ENCODE data around the gene PARVG.

PARVG gene, protein sequence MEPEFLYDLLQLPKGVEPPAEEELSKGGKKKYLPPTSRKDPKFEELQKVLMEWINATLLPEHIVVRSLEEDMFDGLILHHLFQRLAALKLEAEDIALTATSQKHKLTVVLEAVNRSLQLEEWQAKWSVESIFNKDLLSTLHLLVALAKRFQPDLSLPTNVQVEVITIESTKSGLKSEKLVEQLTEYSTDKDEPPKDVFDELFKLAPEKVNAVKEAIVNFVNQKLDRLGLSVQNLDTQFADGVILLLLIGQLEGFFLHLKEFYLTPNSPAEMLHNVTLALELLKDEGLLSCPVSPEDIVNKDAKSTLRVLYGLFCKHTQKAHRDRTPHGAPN

DNA sequence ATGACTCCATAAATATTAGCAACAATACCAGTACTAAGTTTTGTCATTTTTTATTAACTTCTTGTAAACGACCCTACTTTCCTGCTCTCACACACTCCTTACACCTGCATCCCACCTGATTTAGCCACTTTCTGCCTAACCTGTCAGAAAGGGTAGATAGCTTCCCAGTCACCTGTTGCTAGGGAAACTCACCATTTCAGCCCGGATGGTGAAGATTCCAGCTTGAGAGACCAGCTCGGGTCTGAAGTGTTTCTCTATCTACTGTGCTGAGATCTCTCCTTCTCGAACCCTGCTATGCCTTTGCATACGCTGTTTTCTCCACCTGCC, at the start of gene PARVG:
TSS of gene PARVG (plus strand) at position 220 of the 327 bp plus-strand sequence. CDS start 2,405 bp downstream, outside the sequence.
- in situ Hi-C loops (cut with MboI; ENCODE audit: low sequenced_read_pairs) = no loop called here

DNA sequence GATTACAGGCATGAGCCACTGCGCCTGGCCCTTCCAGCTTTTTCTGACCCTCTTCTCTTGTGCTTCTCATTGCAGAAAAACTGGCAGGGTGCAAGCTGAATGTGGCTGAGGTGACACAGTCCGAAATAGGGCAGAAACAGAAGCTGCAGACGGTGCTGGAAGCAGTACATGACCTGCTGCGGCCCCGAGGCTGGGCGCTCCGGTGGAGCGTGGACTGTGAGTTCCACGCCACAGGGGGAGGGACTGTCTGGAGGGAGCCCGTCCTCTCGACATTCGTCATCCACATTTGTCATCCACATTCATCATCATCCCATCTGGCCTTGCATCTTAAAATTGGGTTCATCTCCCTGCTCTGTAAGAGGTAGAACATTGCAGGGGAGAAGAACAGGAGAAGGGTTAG, 49.3 kb upstream of the PARVG start:
- in situ Hi-C loops (cut with MboI; ENCODE audit: low sequenced_read_pairs) = no loop called here

DNA sequence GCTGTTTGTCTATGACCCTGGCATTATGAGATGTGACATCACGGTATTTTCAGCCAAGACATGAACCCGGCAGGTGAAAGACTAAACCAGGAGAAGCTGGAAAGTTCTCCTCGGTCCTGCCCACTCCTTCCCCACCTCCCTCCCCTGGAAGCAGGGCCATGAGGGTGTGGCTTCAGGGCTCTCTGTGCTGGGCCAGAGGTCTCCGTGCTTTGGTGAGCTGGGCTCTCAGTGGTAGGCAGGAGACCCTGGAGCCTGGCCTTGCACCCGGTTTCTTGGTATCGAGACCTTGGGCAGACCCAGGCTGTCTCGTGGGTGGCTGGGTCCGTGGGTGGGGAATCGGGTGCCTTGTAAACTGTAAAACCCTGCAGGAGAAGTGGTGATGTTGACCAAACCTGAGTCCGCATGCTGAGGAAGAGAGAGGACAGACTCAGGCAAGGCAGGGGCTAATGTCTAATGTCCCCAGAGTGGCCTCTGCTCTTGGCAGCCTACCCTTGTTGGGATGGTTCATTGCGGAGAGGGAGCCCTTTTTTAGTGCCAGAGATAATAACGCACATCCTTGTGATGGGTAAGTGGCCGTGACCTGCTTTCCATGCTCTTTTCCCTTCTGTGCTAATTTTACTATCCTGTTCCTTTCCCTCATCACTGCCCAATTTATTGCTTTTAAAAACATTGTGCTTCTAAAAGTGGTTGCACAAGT, 48.6 kb upstream of the PARVG start:
- in situ Hi-C loops (cut with MboI; ENCODE audit: low sequenced_read_pairs) = no loop called here

DNA sequence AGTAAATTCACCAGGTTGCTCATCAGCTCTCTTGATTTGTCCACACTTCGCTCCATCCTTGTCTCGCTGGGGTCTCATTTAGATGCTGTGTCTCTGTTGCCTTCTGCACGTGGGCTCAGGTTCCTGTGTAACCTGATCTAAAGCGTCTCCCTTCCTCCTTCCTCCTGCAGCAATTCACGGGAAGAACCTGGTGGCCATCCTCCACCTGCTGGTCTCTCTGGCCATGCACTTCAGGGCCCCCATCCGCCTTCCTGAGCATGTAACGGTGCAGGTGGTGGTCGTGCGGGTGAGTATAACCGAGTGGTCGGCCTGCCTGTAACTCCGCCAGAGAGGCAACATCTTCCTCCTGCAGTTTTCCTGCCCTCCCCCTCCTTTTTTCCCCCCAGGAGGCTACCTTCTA, 48.0 kb upstream of the PARVG start:
- in situ Hi-C loops (cut with MboI; ENCODE audit: low sequenced_read_pairs) = no loop called here

DNA sequence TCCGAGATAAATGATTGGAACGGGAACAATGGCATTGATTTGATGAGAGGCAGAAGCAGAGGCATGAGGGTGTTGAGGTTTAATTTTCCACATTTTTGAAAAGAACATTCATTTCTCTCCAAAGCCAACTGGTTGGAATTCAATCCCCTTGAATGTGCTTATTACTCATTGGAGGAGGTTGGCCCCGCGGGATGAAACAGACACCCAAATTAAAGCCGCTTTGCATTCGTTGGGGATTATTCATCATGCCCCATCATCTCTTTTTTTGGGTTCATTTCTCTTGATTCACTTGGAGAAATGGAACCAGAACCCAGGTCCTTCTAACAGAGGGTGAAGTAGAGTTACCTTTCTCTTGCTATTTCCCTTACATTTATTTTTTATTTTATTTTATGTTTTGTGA, 47.6 kb upstream of the PARVG start:
- in situ Hi-C loops (cut with MboI; ENCODE audit: low sequenced_read_pairs) = no loop called here

DNA sequence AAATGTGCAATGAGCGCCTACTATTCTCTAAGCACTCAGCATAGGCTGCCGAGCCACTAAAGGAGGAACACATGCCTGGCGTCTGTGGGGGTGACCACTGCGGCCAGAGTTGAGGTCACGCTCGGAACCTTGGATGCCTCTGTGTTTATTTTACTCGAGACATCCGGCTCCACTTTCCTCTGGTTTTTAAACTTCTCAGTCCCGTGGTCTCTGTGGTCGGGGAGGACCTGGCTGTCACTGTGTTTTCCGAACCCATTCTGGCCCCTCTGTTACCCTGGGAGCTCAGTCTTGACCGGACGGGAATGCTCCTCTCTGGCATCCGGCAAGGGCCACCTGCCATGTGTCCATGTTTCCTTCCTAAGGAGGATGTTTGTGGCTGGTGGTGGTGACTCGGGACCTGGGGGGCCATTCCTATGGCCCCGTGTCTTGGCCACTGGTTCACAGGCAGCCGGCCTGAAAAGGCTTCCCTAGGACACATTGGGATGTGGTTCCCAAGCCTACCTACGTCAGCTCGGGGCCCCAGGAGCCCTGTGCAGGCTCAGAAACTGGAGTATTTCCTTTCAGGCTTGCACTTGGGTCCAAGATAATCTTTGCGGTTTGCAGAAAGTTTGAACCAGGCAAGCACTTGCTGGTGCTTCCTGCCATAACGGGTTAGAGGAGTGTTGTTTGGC, 46.7 kb upstream of the PARVG start:
- in situ Hi-C loops (cut with MboI; ENCODE audit: low sequenced_read_pairs) = no loop called here

DNA sequence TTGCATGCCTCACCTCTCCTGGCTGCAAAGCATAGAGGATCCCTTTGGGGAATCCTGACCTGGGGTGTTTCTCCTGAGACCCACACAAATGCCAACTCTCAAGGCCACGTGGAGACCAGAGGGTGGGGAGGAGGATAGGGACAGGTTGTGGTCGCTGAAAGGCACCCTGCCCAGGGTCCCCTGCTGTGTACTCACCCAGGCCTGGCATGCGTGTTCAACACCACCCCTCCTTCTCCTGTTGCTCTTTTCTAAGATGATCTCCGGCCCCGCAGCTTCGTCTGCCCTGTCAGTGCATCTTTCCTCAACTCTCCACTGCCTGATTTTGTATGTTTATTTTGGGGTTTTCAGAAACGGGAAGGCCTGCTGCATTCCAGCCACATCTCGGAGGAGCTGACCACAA, 44.6 kb upstream of the PARVG start:
- in situ Hi-C loops (cut with MboI; ENCODE audit: low sequenced_read_pairs) = no loop called here

DNA sequence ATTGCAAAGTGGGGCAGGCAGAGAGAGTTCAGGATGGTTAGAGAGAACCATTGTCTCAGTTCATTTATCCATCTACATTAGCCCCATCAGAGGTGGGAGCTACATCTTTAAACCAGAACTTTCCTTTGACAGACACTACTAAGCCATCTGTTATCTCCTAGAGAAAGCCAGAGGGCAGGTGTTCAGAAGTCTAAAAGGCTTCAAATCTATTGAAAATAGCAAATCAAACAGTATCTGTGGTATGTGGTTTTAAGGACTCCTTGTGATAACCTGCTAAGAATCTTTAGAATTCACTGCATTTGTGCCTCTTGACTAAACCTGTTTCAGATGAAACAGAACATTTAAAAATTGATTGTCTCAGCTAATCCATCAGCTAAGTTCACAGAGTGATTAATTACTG, 43.9 kb upstream of the PARVG start:
- in situ Hi-C loops (cut with MboI; ENCODE audit: low sequenced_read_pairs) = no loop called here

DNA sequence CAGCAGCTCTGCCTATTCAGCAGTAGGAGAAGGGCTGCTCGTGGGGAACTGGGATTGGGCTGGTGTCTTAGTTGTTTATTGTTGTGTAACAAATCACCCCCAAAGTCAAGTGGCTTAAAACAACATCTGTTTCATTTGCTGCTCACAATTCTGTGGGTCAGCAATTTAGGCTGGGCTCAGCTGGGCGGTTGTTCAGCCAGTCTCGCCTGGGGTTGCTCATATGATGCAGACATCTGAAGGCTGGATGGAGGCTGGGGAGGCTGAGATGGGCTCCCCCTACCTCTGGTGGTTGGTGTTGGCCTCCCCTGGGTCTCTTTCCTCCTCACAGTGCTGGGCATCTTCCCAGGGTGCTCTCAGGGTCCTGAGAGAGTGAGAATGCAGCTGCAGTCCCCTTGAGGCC, 43.3 kb upstream of the PARVG start:
- in situ Hi-C loops (cut with MboI; ENCODE audit: low sequenced_read_pairs) = no loop called here

DNA sequence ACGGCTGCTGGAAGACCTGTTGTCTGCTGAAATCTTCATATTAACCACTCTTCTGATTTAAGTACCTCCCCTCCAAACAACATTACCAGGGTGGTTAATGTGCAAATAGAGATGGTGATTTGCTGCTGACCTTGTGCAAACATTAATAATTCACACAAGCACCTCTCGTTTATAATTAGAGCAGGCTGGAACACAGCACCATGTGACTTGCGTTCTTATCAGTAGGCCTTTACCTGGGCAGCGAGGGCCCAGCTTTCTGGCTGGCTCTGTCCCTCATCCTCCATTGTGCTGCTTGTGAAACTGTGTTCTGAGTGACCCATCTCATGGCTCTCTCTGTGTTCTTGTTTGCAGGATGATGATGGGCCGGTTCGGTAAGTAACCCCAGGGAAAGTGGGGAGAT, 41.0 kb upstream of the PARVG start:
- in situ Hi-C loops (cut with MboI; ENCODE audit: low sequenced_read_pairs) = no loop called here

DNA sequence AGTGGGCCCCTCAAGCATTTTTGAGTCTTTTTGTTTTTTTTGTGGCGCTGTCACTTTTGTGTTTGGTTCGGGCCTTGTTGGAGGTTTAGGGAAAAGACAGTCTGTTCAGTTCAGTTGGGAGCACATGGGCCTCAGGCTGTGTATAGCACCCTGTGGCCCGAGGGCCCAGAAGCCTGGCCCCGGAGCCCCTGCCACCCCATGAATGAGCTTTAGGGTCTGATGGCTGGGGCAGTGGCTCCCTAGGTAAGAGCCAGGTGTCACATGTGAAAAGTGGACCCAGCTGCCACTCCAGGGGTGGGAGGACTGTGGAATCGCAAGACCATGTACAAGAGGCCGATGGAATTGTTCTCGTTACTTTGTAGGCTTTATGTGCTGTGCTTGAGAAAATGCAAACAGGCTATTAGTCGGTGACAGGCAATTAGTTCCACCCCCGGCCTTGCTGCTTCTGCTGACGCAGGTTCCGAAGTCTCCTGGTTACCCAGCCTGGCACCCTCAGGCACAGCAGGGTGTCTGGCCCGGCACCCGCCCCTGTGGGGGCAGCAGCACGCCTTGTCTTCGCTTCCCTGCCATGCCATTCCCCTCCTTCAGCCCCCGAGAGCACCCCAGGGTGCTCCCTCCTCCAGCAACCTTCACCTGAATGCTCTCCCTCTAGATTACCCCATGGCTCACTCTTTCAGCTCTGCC, 38.2 kb upstream of the PARVG start:
- in situ Hi-C loops (cut with MboI; ENCODE audit: low sequenced_read_pairs) = no loop called here

DNA sequence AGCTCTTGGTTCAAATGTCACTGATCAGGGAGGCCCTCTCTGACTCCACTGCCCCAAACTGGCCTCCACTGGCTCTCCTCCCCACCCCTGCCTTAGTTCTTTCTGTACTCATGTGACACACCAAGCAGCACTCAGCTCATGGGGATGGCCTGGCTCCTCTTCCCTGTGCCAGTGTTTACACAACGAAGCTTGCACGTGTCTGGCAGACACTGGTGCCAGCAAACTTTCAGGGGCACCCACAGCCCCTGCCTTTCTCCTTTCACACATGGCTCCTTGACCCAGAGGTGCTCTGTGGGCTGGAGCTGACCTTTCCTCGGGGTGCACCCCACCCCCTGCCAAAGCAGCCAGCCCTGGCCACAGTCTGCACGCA, 37.6 kb upstream of the PARVG start:
- in situ Hi-C loops (cut with MboI; ENCODE audit: low sequenced_read_pairs) = no loop called here

DNA sequence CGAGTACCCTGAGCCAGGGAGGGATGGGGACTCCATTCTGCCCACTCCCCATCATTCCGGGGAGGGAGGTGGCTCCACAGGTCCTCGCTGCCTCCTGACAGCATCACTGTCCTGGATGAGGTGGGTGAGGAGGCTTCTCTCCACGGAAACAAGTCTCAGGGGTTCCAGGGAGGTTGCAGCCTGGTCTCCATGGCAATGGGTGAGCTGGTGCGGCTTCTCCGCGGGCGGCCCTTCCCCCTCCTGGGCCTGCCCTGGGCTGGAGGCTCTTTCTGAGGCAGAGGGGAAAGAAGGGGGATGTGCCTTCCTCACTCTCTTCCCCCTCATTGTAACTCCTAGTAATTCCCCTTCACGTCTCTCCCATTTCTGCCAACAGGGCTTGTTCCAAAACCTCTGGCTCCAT, 37.1 kb upstream of the PARVG start:
- in situ Hi-C loops (cut with MboI; ENCODE audit: low sequenced_read_pairs) = no loop called here

DNA sequence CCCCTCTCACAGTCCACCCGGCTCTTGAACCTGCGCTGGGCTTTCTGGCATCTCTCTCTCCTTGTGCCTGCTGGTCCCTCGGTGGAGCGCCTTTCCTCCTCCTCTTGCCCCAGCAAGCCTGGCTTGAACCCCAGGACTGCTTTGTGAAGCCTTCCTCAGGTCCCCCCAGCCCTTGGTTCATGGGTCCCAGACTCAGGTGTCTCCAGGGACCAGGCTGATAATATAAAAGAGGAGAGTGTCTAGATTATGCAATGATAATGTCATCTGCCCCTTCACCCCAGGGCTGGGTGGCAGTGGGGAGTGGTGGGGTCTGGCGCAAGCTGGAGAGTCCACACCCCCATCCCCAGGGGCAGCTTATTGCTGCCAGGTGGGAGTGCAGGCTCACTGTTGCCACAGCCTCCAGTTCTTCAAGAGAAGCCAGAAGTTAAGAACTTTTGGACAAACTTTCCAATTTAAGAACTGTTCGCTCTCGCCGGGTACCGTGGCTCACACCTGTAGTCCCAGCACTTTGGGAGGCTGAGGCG, 36.6 kb upstream of the PARVG start:
- in situ Hi-C loops (cut with MboI; ENCODE audit: low sequenced_read_pairs) = no loop called here

DNA sequence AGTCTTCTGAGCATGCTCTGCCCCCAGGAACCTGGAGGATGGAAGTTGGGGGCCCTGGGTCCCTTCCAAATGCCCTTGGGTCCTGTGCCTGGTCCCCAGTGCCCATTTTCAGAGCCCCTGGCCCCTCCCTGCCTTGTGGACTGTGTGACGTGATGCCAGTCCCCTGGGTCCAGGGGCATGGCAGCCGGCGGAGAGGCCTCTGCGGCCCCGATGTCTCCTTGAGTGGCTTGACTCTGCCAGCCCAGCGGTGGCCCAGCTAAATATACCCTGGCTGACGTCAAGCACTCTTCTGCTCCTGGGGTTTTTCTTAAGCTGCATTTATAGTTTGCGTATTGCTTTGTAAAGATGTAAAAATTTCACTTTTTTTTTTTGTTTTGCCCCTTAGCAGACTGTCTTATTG, 35.2 kb upstream of the PARVG start:
- in situ Hi-C loops (cut with MboI; ENCODE audit: low sequenced_read_pairs) = no loop called here

DNA sequence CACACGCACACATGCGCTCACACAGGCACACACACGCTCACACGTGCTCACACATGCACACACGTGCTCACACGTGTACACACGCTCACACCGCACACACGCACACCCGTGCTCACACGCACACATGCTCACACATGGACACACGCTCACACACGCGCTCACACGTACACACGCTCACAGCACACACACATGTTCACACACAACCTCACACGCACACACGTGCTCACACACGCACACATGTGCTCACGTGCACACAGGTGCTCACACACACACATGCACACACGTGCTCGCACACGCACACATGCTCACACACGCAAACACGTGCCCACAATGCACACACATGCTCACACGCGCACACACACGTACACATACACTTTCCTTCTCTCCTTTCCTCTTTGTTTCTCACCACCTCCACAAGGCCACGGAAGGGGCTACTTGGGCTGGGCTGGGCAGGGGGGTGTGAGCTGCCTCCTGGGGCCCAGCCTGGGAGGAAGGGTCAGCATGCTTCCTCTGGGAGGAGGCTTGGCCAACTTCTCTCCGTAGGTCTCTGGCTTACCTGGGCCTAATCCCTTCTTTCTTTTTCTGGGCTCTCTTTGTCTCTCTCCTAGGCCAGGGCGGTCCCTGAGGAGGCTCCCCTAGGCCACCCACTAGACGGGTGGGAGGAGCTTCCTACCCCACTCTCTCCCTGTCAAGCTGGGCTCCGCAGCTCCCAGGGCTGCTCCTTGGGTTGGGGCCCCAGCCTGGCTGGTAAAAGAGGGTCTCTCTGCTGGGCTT, 34.5 kb upstream of the PARVG start:
- in situ Hi-C loops (cut with MboI; ENCODE audit: low sequenced_read_pairs) = no loop called here

DNA sequence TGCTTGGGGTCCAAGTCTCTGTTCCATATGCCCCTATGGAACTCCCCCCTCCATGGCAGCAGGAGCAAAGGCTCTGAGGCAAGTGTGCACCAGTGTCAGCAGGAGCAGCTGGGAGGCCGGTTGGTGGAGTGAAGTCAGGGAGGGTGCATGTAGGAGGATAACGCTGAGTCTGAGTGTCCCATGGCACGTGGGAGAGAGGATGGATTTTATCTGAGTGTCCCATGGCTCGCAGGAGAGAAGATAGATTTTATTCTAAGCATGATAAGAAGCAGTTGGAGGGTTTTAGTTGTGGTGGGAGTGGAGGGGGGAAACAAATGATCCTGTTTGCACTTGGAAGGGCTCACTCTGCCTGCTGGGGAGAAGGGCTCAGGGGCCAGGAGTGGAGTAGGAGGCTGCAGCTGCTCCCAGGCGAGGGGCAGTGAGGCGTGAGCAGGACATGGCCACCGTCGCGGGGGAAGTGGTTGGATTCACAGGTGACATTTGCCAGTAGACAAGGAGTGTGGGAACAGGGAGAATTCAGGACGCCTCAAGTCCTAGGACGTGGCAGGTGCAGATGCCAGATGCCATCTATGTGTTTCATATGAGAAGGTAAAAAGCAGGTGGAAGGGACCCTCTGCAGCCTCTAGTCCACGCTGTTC, 33.6 kb upstream of the PARVG start:
- in situ Hi-C loops (cut with MboI; ENCODE audit: low sequenced_read_pairs) = no loop called here

DNA sequence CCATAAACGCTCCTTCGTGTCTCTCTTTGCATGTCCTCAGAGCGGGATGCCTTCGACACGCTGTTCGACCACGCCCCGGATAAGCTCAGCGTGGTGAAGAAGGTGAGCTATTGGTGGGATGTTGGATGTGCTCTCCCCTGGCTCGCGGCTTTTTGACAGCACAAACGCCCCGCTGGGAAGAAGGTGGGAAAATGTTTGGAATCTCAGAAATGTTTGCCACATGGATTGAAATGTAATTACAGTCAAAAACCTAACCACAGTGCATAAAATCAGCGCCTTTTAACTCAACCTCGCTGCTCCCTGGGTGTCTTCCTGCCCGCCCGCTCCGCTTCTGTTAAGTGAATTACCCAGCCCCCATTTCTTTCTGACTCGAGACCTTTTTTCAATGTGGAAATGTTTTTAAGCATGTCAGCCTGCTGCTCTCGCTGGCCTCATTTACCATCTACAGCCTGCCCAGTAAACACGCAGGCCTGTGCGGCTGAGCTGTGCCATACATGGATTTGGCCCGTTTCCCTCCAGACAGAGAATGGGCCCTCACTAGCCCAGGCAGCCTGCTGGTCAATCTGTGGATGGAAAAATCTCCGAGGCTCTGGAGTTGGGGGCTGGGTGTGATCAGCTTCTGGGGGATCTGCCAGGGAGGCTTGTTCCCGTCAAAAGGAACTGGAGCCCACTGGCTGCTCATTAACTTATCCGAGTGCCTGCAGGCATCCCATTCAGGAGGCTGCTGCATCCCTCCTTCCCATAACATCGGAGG, 32.7 kb upstream of the PARVG start:
- in situ Hi-C loops (cut with MboI; ENCODE audit: low sequenced_read_pairs) = no loop called here

DNA sequence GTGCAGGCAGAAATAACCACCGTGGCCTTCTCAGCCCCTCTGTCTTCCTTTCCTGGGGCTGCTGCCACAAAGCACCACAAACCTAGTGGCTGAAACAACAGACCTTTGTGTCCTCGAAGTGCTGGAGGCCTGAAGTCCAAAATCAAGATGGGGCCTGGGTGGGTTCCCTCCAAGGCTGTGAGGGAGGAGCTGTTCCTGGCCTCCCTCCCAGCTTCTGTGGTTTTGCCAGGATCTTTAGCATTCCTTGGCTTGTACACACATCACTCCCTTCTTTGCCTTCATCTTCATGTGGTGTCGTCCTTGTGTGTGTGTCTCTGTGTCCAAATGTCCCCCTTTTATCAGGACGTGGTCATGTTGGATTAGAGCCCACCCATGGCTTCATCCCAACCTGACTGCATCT, 29.0 kb upstream of the PARVG start:
- in situ Hi-C loops (cut with MboI; ENCODE audit: low sequenced_read_pairs) = no loop called here

DNA sequence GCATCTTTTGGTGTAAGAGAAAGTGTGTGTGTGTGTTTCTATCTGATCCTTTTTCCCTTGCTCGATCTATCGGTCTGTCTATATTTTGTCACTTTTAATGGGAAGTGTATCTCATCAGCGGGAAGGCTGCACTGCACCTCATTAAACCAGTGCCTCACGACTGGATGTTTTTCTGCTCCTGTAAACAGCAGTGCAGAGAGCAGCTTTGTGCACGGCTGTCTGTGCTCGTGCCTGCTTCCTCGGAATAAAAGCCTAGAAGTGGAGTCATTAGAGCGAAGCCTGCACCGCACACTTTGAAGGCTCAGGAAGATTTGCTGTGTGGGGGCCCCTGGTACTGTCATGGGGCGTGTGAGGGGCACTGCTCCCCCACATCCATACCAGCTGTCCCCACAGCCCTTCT, 27.0 kb upstream of the PARVG start:
- in situ Hi-C loops (cut with MboI; ENCODE audit: low sequenced_read_pairs) = no loop called here
